Gastroesophageal sphincter (tissue), 4 donors: ENCODE results near the gene TYW1. TPM values are rescaled to one million over a fixed set of nuclear protein-coding genes. Genes with fewer than 3 reads are reported as not detected.
"Not testable (repeated sequence)": the region's sequence is repeated elsewhere in the genome, so short reads cannot be mapped to it uniquely, and the experiment has no call there.

Experiments used
- ATAC-seq: fragments of 150-250 bp; one replicate; pipeline ENCODE4 v1.9.1; 2016; ENCODE audit warnings: mild to moderate bottlenecking, moderate library complexity
- H3K27ac ChIP-seq, 4 donors: fragments of 200-600 bp; sonication (generic) in 3 of 4; 1 replicate in 3 of 4; 2 replicates in 1 of 4; pipeline ENCODE4 v1.5.1; 2016 to 2019
- H3K27me3 ChIP-seq: fragments of 200-600 bp; sonication (generic); one replicate; pipeline ENCODE4 v1.5.1; 2019
- H3K36me3 ChIP-seq, 2 donors: fragments of 200-600 bp; sonication (generic); one replicate each; pipeline ENCODE4 v1.5.1; 2019; ENCODE audit warnings: control low read depth in 1 of 2
- H3K4me1 ChIP-seq, 3 donors: fragments of 200-600 bp; sonication (generic); 1 replicate in 2 of 3; 2 replicates in 1 of 3; pipeline ENCODE4 v1.5.1; 2016 to 2019; ENCODE audit warnings: control low read depth in 2 of 3
- H3K4me3 ChIP-seq, 2 donors: fragments of 200-600 bp; sonication (generic); one replicate each; pipeline ENCODE4 v1.5.1; 2019; ENCODE audit warnings: mild to moderate bottlenecking in 1 of 2, moderate library complexity in 1 of 2
- H3K9me3 ChIP-seq, 3 donors: fragments of 200-600 bp; sonication (generic); one replicate each; pipeline ENCODE4 v1.5.1; 2017 to 2019; ENCODE audit warnings: control low read depth in 2 of 3
- CTCF ChIP-seq, 4 experiments: fragments of 200-600 bp in 2 of 4; fragments of 450-650 bp in 2 of 4; sonication (generic) in 1 of 4; IDR thresholded peaks; one replicate each; pipeline ENCODE4 v1.5.1; 2017 to 2019; ENCODE audit warnings: antibody characterized with exemption in 4 of 4, mild to moderate bottlenecking in 2 of 4, moderate library complexity in 2 of 4
- EP300 ChIP-seq: sonication (generic); formaldehyde crosslinking; IDR thresholded peaks from one replicate; pipeline ENCODE4 v1.6.1; 2017; ENCODE audit warnings: antibody characterized with exemption, mild to moderate bottlenecking
- POLR2A ChIP-seq, 2 donors: fragments of 450-650 bp; IDR thresholded peaks; one replicate each; pipeline ENCODE4 v1.6.1; 2017; ENCODE audit warnings: antibody characterized with exemption in 2 of 2, mild to moderate bottlenecking in 2 of 2, moderate library complexity in 1 of 2
- POLR2AphosphoS5 ChIP-seq: sonication (generic); formaldehyde crosslinking; IDR thresholded peaks from one replicate; pipeline ENCODE4 v1.6.1; 2017; ENCODE audit warnings: antibody characterized with exemption
- WGBS, 2 donors: methylation state at CpG; one replicate each; pipeline ENCODE4 v1.1.5; 2018; ENCODE audit warnings: low coverage in 1 of 2; 5-methylcytosine and 5-hydroxymethylcytosine counted together
- total RNA-seq, 4 donors: library from RNA; depleted of rRNA; stranded (reverse); fragments of >200 nt; gene quantifications; one replicate each; pipeline ENCODE4 v1.1.0, GENCODE V29; 2016

TYW1 gene
- total RNA-seq, 4 donors from 2014 or later: 11.7 to 30.2 (median 14.6) TPM

GRCh38 chr7:67230029-67230428 is 233.4 kb downstream of the TYW1 start:
- not testable (repeated sequence) for H3K4me3 ChIP-seq, ATAC-seq, H3K27ac ChIP-seq, H3K9me3 ChIP-seq, H3K27me3 ChIP-seq, H3K36me3 ChIP-seq, H3K4me1 ChIP-seq
- 58 to 100% methylated on average over 1 of the region's 1 CpG for WGBS, 2 donors

GRCh38 chr7:67233506-67233905 is 236.9 kb downstream of the TYW1 start:
- ATAC-seq, H3K27me3 ChIP-seq, H3K9me3 ChIP-seq, H3K4me1 ChIP-seq, H3K36me3 ChIP-seq, H3K27ac ChIP-seq, H3K4me3 ChIP-seq: not testable (repeated sequence)
- WGBS, 2 donors: 72 to 73% methylated on average over 5 to 6 of the region's 7 CpGs

- WGBS, 2 donors: 62 to 80% methylated on average over 3 to 5 of the region's 7 CpGs
- not testable (repeated sequence) for H3K4me3 ChIP-seq, ATAC-seq, H3K27me3 ChIP-seq, H3K27ac ChIP-seq, H3K4me1 ChIP-seq, H3K9me3 ChIP-seq
- H3K36me3 ChIP-seq: peaks cover 0 to 14% of the 10 kb centered on the region in 2 donors
These were observed 239.6 kb downstream of the TYW1 start for GRCh38 chr7:67236216-67236615.

- H3K36me3 ChIP-seq: peaks cover 0 to 14% of the 10 kb centered on the region in 2 donors
- ATAC-seq, H3K27ac ChIP-seq, H3K27me3 ChIP-seq, H3K9me3 ChIP-seq, H3K4me1 ChIP-seq, H3K4me3 ChIP-seq: not testable (repeated sequence)
- WGBS, 2 donors: 83% methylated on average over 1 of the region's 1 CpG; no CpG with 5 or more reads in 1 of the 2 donors
These were observed 246.2 kb downstream of the TYW1 start for GRCh38 chr7:67242871-67243270.

- peaks cover 0 to 19% of the 10 kb centered on the region in 2 donors for H3K36me3 ChIP-seq
- peaks cover 0 to 11% (median 0%) of the 10 kb centered on the region in 3 donors for H3K9me3 ChIP-seq
- not testable (repeated sequence) for H3K4me1 ChIP-seq, ATAC-seq, H3K4me3 ChIP-seq, H3K27ac ChIP-seq, H3K27me3 ChIP-seq
- 93 to 100% methylated on average over 1 to 5 of the region's 5 CpGs for WGBS, 2 donors
These were observed 251.7 kb downstream of the TYW1 start for GRCh38 chr7:67248364-67248763.

- Histone ChIP-seq H3K4me3 (no peak overlapping the region), H3K27ac (no peak overlapping the region), H3K9me3 (peaks cover 0 to 11% (median 0%) of the 10 kb centered on the region in 3 donors), H3K36me3 (peaks cover 0 to 19% of the 10 kb centered on the region in 2 donors), H3K4me1 (no peaks in the 10 kb centered on the region), H3K27me3 (no peaks in the 10 kb centered on the region)
- TF ChIP-seq POLR2A (IDR thresholded peaks at IDR 0.05) (no peak), EP300 (no peak), CTCF (IDR thresholded peaks at IDR 0.05) (no peak), POLR2AphosphoS5 (no peak)
- no peak for ATAC-seq
- 89 to 93% methylated on average over 1 of the region's 1 CpG for WGBS, 2 donors
These were observed 255.4 kb downstream of the TYW1 start for GRCh38 chr7:67251986-67252558.

- not testable (repeated sequence) for H3K27ac ChIP-seq, ATAC-seq, H3K27me3 ChIP-seq, H3K4me1 ChIP-seq, H3K4me3 ChIP-seq
- 94 to 97% methylated on average over 2 of the region's 3 CpGs for WGBS, 2 donors
- Histone ChIP-seq H3K36me3 (peaks cover 0 to 19% of the 10 kb centered on the region in 2 donors), H3K9me3 (peaks cover 0 to 11% (median 0%) of the 10 kb centered on the region in 3 donors)
These were observed 258.4 kb downstream of the TYW1 start for GRCh38 chr7:67255076-67255475.

GRCh38 chr7:67257779-67258178 is 261.1 kb downstream of the TYW1 start:
- WGBS, 2 donors: no CpG with 5 or more reads among the region's 1 CpG
- H3K4me3 ChIP-seq, H3K27me3 ChIP-seq, ATAC-seq, H3K9me3 ChIP-seq, H3K4me1 ChIP-seq, H3K27ac ChIP-seq, H3K36me3 ChIP-seq: not testable (repeated sequence)

GRCh38 chr7:67259363-67259762 is 262.7 kb downstream of the TYW1 start:
- H3K36me3 ChIP-seq: peaks cover 0 to 12% of the 10 kb centered on the region in 2 donors
- not testable (repeated sequence) for H3K27ac ChIP-seq, H3K4me1 ChIP-seq, ATAC-seq, H3K9me3 ChIP-seq, H3K27me3 ChIP-seq, H3K4me3 ChIP-seq
- WGBS, 2 donors: 84 to 91% methylated on average over 5 to 6 of the region's 6 CpGs

GRCh38 chr7:67260166-67260586 is 263.5 kb downstream of the TYW1 start:
- WGBS, 2 donors: 79% methylated on average over 5 of the region's 6 CpGs; no CpG with 5 or more reads in 1 of the 2 donors

GRCh38 chr7:67264000-67264399 is 267.4 kb downstream of the TYW1 start:
- not testable (repeated sequence) for H3K9me3 ChIP-seq, H3K4me3 ChIP-seq, H3K27ac ChIP-seq, H3K4me1 ChIP-seq, H3K27me3 ChIP-seq, ATAC-seq
- peaks cover 0 to 14% of the 10 kb centered on the region in 2 donors for H3K36me3 ChIP-seq
- WGBS, 2 donors: 83 to 100% methylated on average over 1 of the region's 2 CpGs

More at GRCh38 chr7:67260166-67260586, 263.5 kb downstream of the TYW1 start:
- H3K4me3 ChIP-seq, H3K27ac ChIP-seq, H3K9me3 ChIP-seq, H3K4me1 ChIP-seq, H3K27me3 ChIP-seq, ATAC-seq: not testable (repeated sequence)
- H3K36me3 ChIP-seq: peaks cover 0 to 14% of the 10 kb centered on the region in 2 donors

- H3K4me1 ChIP-seq, H3K4me3 ChIP-seq, H3K27me3 ChIP-seq, H3K27ac ChIP-seq, H3K9me3 ChIP-seq, ATAC-seq: not testable (repeated sequence)
- H3K36me3 ChIP-seq: peaks cover 0 to 14% of the 10 kb centered on the region in 2 donors
- WGBS, 2 donors: 56 to 59% methylated on average over 2 to 3 of the region's 3 CpGs
These were observed 269.4 kb downstream of the TYW1 start for GRCh38 chr7:67266070-67266469.
